Endothelial cell of umbilical vein (primary cell): ENCODE measurements around the gene RPH3AL. TPM values are rescaled to one million over a fixed set of nuclear protein-coding genes. Genes with fewer than 3 reads are reported as not detected.

Source experiments
- BruUV-seq: library from RNA; stranded (reverse); fragments of 400-500 nt; replicated peaks from 2 replicates; lab custom pipeline; 2021; lab: Mats Ljungman, UMichigan
- CTCF ChIA-PET: fragments of 300-600, 350-600 bp; sonication (Branson Sonifier 250); formaldehyde crosslinking; loops from one replicate; lab custom pipeline; 2021; ENCODE audit warnings: antibody characterized with exemption, inconsistent platforms; lab: Charles Lee
- POLR2A ChIA-PET: fragments of 300-600, 350-600 bp; sonication (Branson Sonifier 250); formaldehyde crosslinking; loops from one replicate; lab custom pipeline; 2021; ENCODE audit warnings: antibody characterized with exemption, inconsistent platforms; lab: Charles Lee
- DNase-seq: peaks from one replicate; pipeline ENCODE4 v3.0.0-alpha.2; 2011; ENCODE audit warnings: low read depth, low spot score
- FAIRE-seq: peaks from 2 replicates; lab custom pipeline; 2011; peaks lifted over from hg19 to GRCh38; lab: Jason Lieb, UNC
- H2AFZ ChIP-seq: 2 replicates; pipeline ENCODE4 v1.6.0; 2012; ENCODE audit warnings: low read depth, low read length, control low read depth, inconsistent platforms
- H3K27ac ChIP-seq: 2 replicates; pipeline ENCODE4 v1.5.1; 2011; ENCODE audit warnings: low read depth, mild to moderate bottlenecking, control low read depth, low read length, moderate library complexity; ENCODE audit not compliant: insufficient read depth
- H3K27me3 ChIP-seq, 2 experiments: 2 replicates each; pipeline versions ENCODE4 v1.6.0 to v1.6.1; 2011; ENCODE audit warnings: low read length in 2 of 2, mixed read lengths in 1 of 2; ENCODE audit not compliant: control insufficient read depth in 2 of 2, insufficient read depth in 2 of 2
- H3K36me3 ChIP-seq, 2 experiments: 2 replicates in 1 of 2; 3 replicates in 1 of 2; pipeline ENCODE4 v1.5.1; 2011; ENCODE audit warnings: low read length in 2 of 2, mild to moderate bottlenecking in 1 of 2, moderate library complexity in 1 of 2; ENCODE audit not compliant: control insufficient read depth in 2 of 2, insufficient read depth in 2 of 2; ENCODE audit errors: extremely low read depth in 1 of 2
- H3K4me1 ChIP-seq: 3 replicates; pipeline ENCODE4 v1.5.1; 2011; ENCODE audit warnings: mild to moderate bottlenecking, low read length; ENCODE audit not compliant: control insufficient read depth, insufficient read depth; ENCODE audit errors: extremely low read depth
- H3K4me2 ChIP-seq: 2 replicates; pipeline ENCODE4 v1.6.1; 2011; ENCODE audit warnings: low read length, control low read depth, mixed read lengths; ENCODE audit not compliant: insufficient read depth
- H3K4me3 ChIP-seq, 3 experiments: fragments of 200-600 bp in 1 of 3; sonication (generic), shearing (Covaris generic) in 1 of 3; replicated peaks in 1 of 3; 2 replicates each; pipeline ENCODE4 v1.5.1; 2011 to 2016; ENCODE audit warnings: control low read depth in 3 of 3, low read length in 3 of 3, mild to moderate bottlenecking in 2 of 3, inconsistent platforms in 1 of 3, low read depth in 1 of 3, moderate library complexity in 1 of 3; ENCODE audit not compliant: insufficient read depth in 1 of 3
- H3K79me2 ChIP-seq: 2 replicates; pipeline ENCODE4 v1.6.0; 2012; ENCODE audit warnings: low read length, inconsistent platforms; ENCODE audit not compliant: control insufficient read depth, insufficient read depth
- H3K9ac ChIP-seq: replicated peaks from 2 replicates; pipeline ENCODE3; 2011; ENCODE audit warnings: low read length, control low read depth; ENCODE audit not compliant: insufficient read depth; ENCODE audit errors: extremely low read depth
- H3K9me1 ChIP-seq: replicated peaks from 3 replicates; pipeline ENCODE4 v1.6.0; 2011; ENCODE audit warnings: mild to moderate bottlenecking, low read length; ENCODE audit not compliant: control insufficient read depth, insufficient read depth; ENCODE audit errors: extremely low read depth
- H3K9me3 ChIP-seq: replicated peaks from 2 replicates; pipeline ENCODE4 v1.5.1; 2012; ENCODE audit warnings: low read length, inconsistent platforms; ENCODE audit not compliant: control insufficient read depth, insufficient read depth
- H4K20me1 ChIP-seq: replicated peaks from 2 replicates; pipeline ENCODE3; 2011; ENCODE audit warnings: mild to moderate bottlenecking, low read length; ENCODE audit not compliant: control insufficient read depth, insufficient read depth; ENCODE audit errors: extremely low read depth
- EZH2 ChIP-seq: IDR thresholded peaks from 2 replicates; pipeline ENCODE4 v1.6.1; 2012; ENCODE audit warnings: borderline replicate concordance, low read depth, mild to moderate bottlenecking, moderate library complexity, low read length, inconsistent platforms; ENCODE audit not compliant: severe bottlenecking
- FOS ChIP-seq: IDR thresholded peaks from 2 replicates; pipeline ENCODE4 v1.6.1; 2011; ENCODE audit warnings: mild to moderate bottlenecking, low read length, moderate library complexity, borderline replicate concordance; ENCODE audit not compliant: insufficient read depth
- GATA2 ChIP-seq: IDR thresholded peaks from 2 replicates; pipeline ENCODE4 v1.7.0; 2011; ENCODE audit warnings: low read depth, mild to moderate bottlenecking, moderate library complexity, mixed read lengths, low read length; ENCODE audit not compliant: insufficient read length, insufficient read depth
- JUN ChIP-seq: IDR thresholded peaks from 2 replicates; pipeline ENCODE4 v1.6.1; 2011; ENCODE audit warnings: borderline replicate concordance, low read depth; ENCODE audit not compliant: insufficient read length, insufficient read depth
- MYC ChIP-seq: IDR thresholded peaks from one replicate; pipeline ENCODE4 v1.6.1; 2011; ENCODE audit warnings: mild to moderate bottlenecking, low read depth, low read length
- POLR2A ChIP-seq: IDR thresholded peaks from 2 replicates; pipeline ENCODE4 v1.6.1; 2012; ENCODE audit warnings: low read depth, mild to moderate bottlenecking, control low read depth, low read length
- POLR2AphosphoS5 ChIP-seq: IDR thresholded peaks from 2 replicates; pipeline ENCODE4 v1.6.1; 2012; ENCODE audit warnings: low read depth, mild to moderate bottlenecking, control low read depth, low read length, moderate library complexity; ENCODE audit not compliant: insufficient read depth
- dilution Hi-C: fragments of 300-500 bp; cut with MboI; formaldehyde crosslinking; loops from one replicate; pipeline ENCODE4 v1.15.0; 2019; ENCODE audit warnings: low sequenced_read_pairs; ENCODE audit not compliant: extremely low pct_ligation_motif_present
- intact Hi-C: fragments of 100-400 bp; cut with micrococcal nuclease; formaldehyde crosslinking; loops from one replicate; pipeline ENCODE4 v1.10.0; 2022
- polyA plus RNA-seq, 4 experiments: library from polyadenylated mRNA; depleted of rRNA in 3 of 4; stranded (reverse) in 3 of 4; unstranded in 1 of 4; fragments of >200 nt; gene quantifications; 2 replicates each; pipeline versions ENCODE4 v1.2.1 to v1.2.3, GENCODE V29; 2011 to 2012; ENCODE audit warnings: missing spikeins in 1 of 4
- total RNA-seq: library from RNA; stranded (reverse); gene quantifications from 2 replicates; pipeline ENCODE4 v1.2.3, GENCODE V29; 2021
- TF ChIP-seq, protein P1 (sequence below): IDR thresholded peaks from 2 replicates; pipeline ENCODE4 v1.6.1; 2011; ENCODE audit not compliant: insufficient read depth, insufficient read length
- TF ChIP-seq, protein P2 (sequence below), 2 donors: IDR thresholded peaks; 1 replicate in 1 of 2; 2 replicates in 1 of 2; pipeline ENCODE4 v1.5.1; 2011; ENCODE audit warnings: low read length in 2 of 2, mild to moderate bottlenecking in 2 of 2, moderate library complexity in 2 of 2, control low read depth in 1 of 2, inconsistent platforms in 1 of 2, low read depth in 1 of 2; ENCODE audit not compliant: insufficient read depth in 1 of 2; ENCODE audit errors: extremely low read depth in 1 of 2

The RPH3AL gene
- total and polyA plus RNA-seq, 2 donors (not counting 3 experiments of a cell fraction or from before 2014, with no cell fraction given): 4.1 to 7.0 TPM

DNA sequence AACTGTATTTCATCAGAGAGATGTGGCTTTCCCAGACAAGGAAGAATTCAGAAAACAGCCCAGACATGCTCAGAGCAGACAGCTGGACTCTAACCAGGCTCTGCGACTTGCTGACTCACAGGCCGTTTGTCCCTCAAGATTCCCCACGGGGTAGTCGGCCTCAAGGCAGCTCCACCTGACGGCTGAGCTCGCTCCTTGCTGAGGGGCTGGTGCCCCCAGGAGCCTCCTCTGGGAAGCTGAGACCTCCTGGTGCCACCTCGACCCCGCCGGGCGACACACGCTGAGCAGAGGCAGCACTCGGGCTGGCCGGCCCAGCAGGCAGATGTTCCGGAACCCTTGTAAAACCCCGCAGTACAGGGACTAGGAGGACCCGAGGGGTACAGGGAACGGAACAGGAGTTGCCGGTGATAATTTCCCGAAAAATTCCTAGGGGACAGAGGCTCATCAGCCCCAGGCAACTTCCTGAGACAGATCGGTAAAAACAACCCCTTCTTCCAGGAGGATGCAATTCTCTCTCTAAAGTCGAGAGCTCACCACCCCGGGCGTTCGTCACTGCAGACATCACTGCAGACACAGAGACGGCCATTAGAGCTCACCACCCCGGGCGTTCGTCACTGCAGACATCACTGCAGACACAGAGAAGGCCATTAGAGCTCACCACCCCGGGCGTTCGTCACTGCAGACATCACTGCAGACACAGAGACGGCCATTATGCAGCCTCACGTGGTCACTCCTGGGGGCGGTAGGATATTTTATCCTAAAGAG, 19.9 kb downstream of the RPH3AL start:
- FAIRE-seq (no peak), DNase-seq (no peak)
- Histone ChIP-seq H3K4me3 (no peak overlapping the region), H3K27ac (no peak overlapping the region), H2AFZ (no peak overlapping the region), H3K4me1 (peaks cover 10% of the 10 kb centered on the region), H3K9ac (no peak overlapping the region), H3K27me3 (no peaks in the 10 kb centered on the region), H3K4me2 (no peak overlapping the region), H3K9me3 (no peaks in the 10 kb centered on the region), H3K36me3 (no peaks in the 10 kb centered on the region), H3K79me2 (no peaks in the 10 kb centered on the region), H3K9me1 (no peaks in the 10 kb centered on the region), H4K20me1 (no peaks in the 10 kb centered on the region)
- dilution Hi-C loops: no loop called here
- TF ChIP-seq EZH2 (no peak), JUN (no peak), FOS (no peak), POLR2AphosphoS5 (no peak), POLR2A (no peak), GATA2 (no peak), MYC (no peak)
- TF ChIP-seq, protein P1, sequence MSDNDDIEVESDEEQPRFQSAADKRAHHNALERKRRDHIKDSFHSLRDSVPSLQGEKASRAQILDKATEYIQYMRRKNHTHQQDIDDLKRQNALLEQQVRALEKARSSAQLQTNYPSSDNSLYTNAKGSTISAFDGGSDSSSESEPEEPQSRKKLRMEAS: no peak
- TF ChIP-seq, protein P2, sequence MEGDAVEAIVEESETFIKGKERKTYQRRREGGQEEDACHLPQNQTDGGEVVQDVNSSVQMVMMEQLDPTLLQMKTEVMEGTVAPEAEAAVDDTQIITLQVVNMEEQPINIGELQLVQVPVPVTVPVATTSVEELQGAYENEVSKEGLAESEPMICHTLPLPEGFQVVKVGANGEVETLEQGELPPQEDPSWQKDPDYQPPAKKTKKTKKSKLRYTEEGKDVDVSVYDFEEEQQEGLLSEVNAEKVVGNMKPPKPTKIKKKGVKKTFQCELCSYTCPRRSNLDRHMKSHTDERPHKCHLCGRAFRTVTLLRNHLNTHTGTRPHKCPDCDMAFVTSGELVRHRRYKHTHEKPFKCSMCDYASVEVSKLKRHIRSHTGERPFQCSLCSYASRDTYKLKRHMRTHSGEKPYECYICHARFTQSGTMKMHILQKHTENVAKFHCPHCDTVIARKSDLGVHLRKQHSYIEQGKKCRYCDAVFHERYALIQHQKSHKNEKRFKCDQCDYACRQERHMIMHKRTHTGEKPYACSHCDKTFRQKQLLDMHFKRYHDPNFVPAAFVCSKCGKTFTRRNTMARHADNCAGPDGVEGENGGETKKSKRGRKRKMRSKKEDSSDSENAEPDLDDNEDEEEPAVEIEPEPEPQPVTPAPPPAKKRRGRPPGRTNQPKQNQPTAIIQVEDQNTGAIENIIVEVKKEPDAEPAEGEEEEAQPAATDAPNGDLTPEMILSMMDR (IDR thresholded peaks at IDR 0.05; ENCODE audit: extremely low read depth in 1 of 2, insufficient read depth in 1 of 2, low read depth in 1 of 2, low read length in 2 of 2): no peak
- intact Hi-C loops: no loop called here
- BruUV-seq: no TSS peak
- CTCF ChIA-PET: interaction anchor here (1.3 kb wide), 1 partner anchor 39 kb away, joined by 3 read pairs; no protein-coding TSS in a partner anchor
- POLR2A ChIA-PET: no interaction called here
